ENCODE measurements around the gene VAX1. TPM values are rescaled to one million over a fixed set of nuclear protein-coding genes. Genes with fewer than 3 reads are reported as not detected.

The VAX1 gene
- polyA plus RNA-seq, 1 experiment: not detected

DNA sequence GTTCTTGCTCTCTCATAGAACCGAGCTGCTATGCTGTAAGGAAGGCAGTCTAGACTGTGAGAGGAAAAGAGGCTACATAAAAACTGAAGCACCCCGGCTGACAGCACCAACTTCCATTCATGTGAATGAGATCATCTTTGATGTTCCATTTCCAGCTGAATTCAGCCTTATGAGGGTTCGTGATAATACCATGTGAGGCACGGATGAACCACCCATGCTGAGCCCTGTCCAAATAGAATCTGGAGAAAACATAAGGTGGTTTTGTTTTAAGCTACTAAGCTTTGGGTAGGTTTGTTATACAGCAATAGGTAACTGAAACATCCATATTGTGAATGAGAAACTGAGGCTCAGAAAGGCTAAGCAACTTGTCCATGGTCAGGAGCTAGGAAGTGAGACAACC is 6.9 kb upstream of the VAX1 start:
- TF ChIP-seq, protein P1, sequence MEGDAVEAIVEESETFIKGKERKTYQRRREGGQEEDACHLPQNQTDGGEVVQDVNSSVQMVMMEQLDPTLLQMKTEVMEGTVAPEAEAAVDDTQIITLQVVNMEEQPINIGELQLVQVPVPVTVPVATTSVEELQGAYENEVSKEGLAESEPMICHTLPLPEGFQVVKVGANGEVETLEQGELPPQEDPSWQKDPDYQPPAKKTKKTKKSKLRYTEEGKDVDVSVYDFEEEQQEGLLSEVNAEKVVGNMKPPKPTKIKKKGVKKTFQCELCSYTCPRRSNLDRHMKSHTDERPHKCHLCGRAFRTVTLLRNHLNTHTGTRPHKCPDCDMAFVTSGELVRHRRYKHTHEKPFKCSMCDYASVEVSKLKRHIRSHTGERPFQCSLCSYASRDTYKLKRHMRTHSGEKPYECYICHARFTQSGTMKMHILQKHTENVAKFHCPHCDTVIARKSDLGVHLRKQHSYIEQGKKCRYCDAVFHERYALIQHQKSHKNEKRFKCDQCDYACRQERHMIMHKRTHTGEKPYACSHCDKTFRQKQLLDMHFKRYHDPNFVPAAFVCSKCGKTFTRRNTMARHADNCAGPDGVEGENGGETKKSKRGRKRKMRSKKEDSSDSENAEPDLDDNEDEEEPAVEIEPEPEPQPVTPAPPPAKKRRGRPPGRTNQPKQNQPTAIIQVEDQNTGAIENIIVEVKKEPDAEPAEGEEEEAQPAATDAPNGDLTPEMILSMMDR (IDR thresholded peaks at IDR 0.05; ENCODE audit: low read depth, low read length): no peak
- H3K27ac ChIP-seq (ENCODE audit: low read depth, low read length): no peak overlapping the region
- peaks cover 6% of the 10 kb centered on the region; the same call in 1 of the 2 replicates for H3K9me3 ChIP-seq (ENCODE audit: control insufficient read depth, insufficient read depth, low read length)
- ChIA-PET CTCF (interaction anchor here (0.6 to 3.4 kb wide), 5 partner anchors 14 to 308 kb away, joined by 3 to 15 read pairs (median 3); no protein-coding TSS in a partner anchor), POLR2A (no interaction called here)
- no peak overlapping the region for H3K4me3 ChIP-seq (ENCODE audit: low read depth, low read length)
- peaks cover 26% of the 10 kb centered on the region for H3K27me3 ChIP-seq (ENCODE audit: control insufficient read depth, insufficient read depth, low read length)
- no peak for DNase-seq (ENCODE audit: low read depth, low spot score)

DNA sequence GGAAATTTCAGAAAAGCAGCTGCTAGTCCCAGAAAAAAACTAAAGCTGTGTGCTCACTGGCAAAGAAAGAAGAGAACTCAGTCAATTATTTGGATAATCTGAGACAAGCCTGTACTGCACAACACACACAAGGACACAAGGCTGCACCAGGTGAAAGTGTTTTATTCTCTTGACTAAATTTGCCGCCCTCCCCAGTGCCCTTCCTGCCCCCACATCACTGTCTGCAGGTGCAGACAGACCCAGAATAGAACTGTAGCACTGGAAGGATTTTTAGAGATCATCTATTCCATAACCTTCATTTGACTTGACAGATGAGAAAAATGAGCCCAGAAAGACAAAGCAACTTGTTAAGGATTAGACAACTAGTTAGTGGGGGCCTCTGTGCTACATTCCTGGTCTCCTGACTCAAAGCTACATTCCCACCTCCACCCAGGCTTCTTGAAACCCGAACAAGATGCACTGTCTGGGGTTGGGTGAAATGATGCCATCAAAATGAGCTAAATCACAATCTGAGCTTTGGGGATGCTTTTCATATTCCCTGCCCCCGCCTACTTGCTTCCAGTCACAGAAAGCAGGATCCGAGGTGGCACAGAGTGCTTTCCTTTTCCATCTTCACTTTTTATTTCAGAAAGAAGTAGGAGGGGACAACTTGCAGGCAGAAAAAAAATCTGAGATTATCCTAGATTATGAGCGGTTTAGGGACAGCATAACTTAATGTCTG is 5.2 kb upstream of the VAX1 start:
- TF ChIP-seq, protein P1 (IDR thresholded peaks at IDR 0.05; ENCODE audit: low read depth, low read length): no peak
- DNase-seq (ENCODE audit: low read depth, low spot score): no peak
- Histone ChIP-seq H3K27me3 (ENCODE audit: control insufficient read depth, insufficient read depth, low read length) (peaks cover 41% of the 10 kb centered on the region), H3K9me3 (ENCODE audit: control insufficient read depth, insufficient read depth, low read length) (peaks cover 10% of the 10 kb centered on the region; the same call in 1 of the 2 replicates), H3K4me3 (ENCODE audit: low read depth, low read length) (no peak overlapping the region), H3K27ac (ENCODE audit: low read depth, low read length) (no peak overlapping the region)
- ChIA-PET CTCF (interaction anchor here (1.3 to 3.4 kb wide), 3 partner anchors 23 to 355 kb away, joined by 3 to 15 read pairs (median 11); no protein-coding TSS in a partner anchor), POLR2A (no interaction called here)

DNA sequence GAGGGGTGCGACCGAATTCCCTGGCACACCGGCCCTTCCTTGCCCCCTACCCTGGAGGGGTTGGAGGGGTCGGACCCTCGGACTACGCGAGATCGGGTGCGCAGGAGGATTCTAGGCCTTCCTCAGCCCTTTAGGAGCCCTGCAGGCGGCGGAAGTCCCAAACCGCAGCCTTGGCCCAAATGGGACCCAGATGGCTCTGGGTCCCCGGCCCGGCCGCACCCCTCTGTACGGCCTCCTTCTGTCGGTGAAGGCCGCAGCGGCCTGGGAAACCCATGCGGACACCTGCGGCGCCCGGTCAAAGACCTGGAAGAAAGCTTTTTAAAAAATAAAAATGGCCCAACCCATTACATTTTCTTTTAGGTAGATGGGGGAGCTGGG is 2.4 kb upstream of the VAX1 start:
- Histone ChIP-seq H3K4me3 (ENCODE audit: low read depth, low read length) (no peak overlapping the region), H3K27ac (ENCODE audit: low read depth, low read length) (no peak overlapping the region), H3K9me3 (ENCODE audit: control insufficient read depth, insufficient read depth, low read length) (peaks cover 18% of the 10 kb centered on the region), H3K27me3 (ENCODE audit: control insufficient read depth, insufficient read depth, low read length) (peaks cover 63% of the 10 kb centered on the region)
- POLR2A ChIA-PET: no interaction called here
- TF ChIP-seq, protein P1 (IDR thresholded peaks at IDR 0.05; ENCODE audit: low read depth, low read length): no peak
- CTCF ChIA-PET: interaction anchor here (2.2 kb wide), 1 partner anchor 34 kb away, joined by 11 read pairs; no protein-coding TSS in a partner anchor
- no peak for DNase-seq (ENCODE audit: low read depth, low spot score)

DNA sequence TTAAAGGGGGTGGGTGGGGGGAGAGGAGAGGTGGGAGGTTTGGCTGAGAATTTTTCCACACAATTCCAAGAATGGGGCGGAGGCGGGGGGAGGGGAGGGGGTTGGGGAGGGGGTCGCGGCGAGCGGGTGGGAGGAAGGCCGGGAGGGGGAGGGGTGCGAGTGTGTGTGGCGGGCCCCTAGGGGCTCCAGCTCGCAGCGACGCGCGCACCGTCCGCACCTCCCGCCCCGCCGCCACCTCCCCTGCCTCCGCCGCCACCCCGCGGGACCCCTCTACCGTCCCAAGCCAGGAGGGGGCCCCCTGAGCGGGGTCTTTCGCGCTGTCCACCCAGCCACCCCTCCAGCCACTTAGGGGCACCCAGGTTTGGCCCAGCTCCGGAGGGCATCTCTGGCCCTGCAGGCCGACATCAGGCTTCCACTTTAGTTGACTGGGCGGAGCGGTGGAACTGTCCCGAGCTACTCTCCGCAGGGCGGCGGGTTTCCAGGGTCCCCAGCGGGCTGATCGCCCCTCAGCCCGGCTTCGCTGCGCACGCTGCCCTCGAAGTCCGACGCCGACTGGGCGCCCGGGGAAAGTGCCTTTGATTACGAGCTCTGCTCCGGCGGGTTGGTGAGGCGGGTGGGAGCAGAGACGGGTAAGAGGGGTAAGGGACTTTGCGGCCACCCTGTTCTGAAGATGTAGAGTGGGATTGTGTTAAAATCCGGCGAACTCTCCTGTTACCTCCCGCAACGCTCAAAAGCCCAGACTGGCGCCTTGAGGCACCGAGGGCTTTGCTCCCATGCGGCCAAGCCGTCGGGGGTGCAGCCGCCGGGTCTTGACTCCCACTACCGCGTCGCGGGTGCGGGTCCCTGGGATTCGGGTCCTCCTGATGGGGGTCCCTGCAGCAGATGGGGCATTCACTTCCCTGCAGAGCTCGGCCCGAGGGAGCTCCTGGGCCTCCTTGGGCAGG is 1.8 kb upstream of the VAX1 start:
- ChIA-PET CTCF (interaction anchor here (2.2 kb wide), 1 partner anchor 35 kb away, joined by 11 read pairs; no protein-coding TSS in a partner anchor), POLR2A (no interaction called here)
- H3K4me3 ChIP-seq (ENCODE audit: low read depth, low read length): no peak overlapping the region
- TF ChIP-seq, protein P1 (IDR thresholded peaks at IDR 0.05; ENCODE audit: low read depth, low read length): no peak
- no peak for DNase-seq (ENCODE audit: low read depth, low spot score)
- H3K9me3 ChIP-seq (ENCODE audit: control insufficient read depth, insufficient read depth, low read length): peaks cover 20% of the 10 kb centered on the region
- no peak overlapping the region for H3K27ac ChIP-seq (ENCODE audit: low read depth, low read length)
- H3K27me3 ChIP-seq (ENCODE audit: control insufficient read depth, insufficient read depth, low read length): peaks cover 69% of the 10 kb centered on the region
